Liver (tissue), 9 donors: ENCODE measurements around the gene CNTN5. TPM values are rescaled to one million over a fixed set of nuclear protein-coding genes. Genes with fewer than 3 reads are reported as not detected.

Experiments
- DNase-seq: peaks from one replicate; pipeline ENCODE4 v3.0.0-alpha.2; 2017; ENCODE audit warnings: low spot score
- H3K27ac ChIP-seq, 2 donors: one replicate each; pipeline ENCODE4 v1.7.0; 2013; ENCODE audit warnings: inconsistent platforms in 2 of 2, low read length in 2 of 2, control low read depth in 1 of 2, low read depth in 1 of 2, mild to moderate bottlenecking in 1 of 2
- H3K27me3 ChIP-seq, 4 donors: one replicate each; pipeline versions ENCODE4 v1.6.1 to v1.7.0; 2013; ENCODE audit warnings: low read length in 3 of 4, inconsistent platforms in 1 of 4, mild to moderate bottlenecking in 1 of 4, moderate library complexity in 1 of 4; ENCODE audit not compliant: control insufficient read depth in 4 of 4, insufficient read depth in 4 of 4
- H3K36me3 ChIP-seq, 4 donors: one replicate each; pipeline versions ENCODE4 v1.6.1 to v1.7.0; 2013; ENCODE audit warnings: low read length in 3 of 4, mild to moderate bottlenecking in 3 of 4, low read depth in 1 of 4, moderate library complexity in 1 of 4; ENCODE audit not compliant: control insufficient read depth in 4 of 4, insufficient read depth in 3 of 4
- H3K4me1 ChIP-seq, 4 donors: one replicate each; pipeline versions ENCODE4 v1.6.1 to v1.7.0; 2013; ENCODE audit warnings: low read length in 3 of 4, mild to moderate bottlenecking in 3 of 4, moderate library complexity in 1 of 4; ENCODE audit not compliant: control insufficient read depth in 4 of 4, insufficient read depth in 4 of 4
- H3K4me3 ChIP-seq, 3 donors: one replicate each; pipeline versions ENCODE4 v1.6.1 to v1.7.0; 2013; ENCODE audit warnings: low read length in 3 of 3, control low read depth in 1 of 3, low read depth in 1 of 3, mild to moderate bottlenecking in 1 of 3
- H3K9ac ChIP-seq, 2 donors: one replicate each; pipeline ENCODE4 v1.7.0; 2013; ENCODE audit warnings: low read length in 2 of 2, mild to moderate bottlenecking in 2 of 2, moderate library complexity in 2 of 2, control low read depth in 1 of 2, low read depth in 1 of 2
- H3K9me3 ChIP-seq, 4 donors: one replicate each; pipeline versions ENCODE4 v1.6.1 to v1.7.0; 2013; ENCODE audit warnings: low read length in 3 of 4; ENCODE audit not compliant: control insufficient read depth in 4 of 4
- ATF3 ChIP-seq: IDR thresholded peaks from 2 replicates; pipeline ENCODE4 v1.6.1; 2016; ENCODE audit warnings: antibody characterized with exemption
- CTCF ChIP-seq: fragments of 150-350 bp; IDR thresholded peaks from 2 replicates; pipeline ENCODE4 v1.5.1; 2017; ENCODE audit warnings: improper control_type of control experiment, low read depth, low read length; ENCODE audit not compliant: missing input control
- EGR1 ChIP-seq, 2 donors: IDR thresholded peaks; 2 replicates each; pipeline ENCODE4 v1.6.1; 2016 to 2018; ENCODE audit warnings: antibody characterized with exemption in 2 of 2, low read depth in 2 of 2
- FOXA1 ChIP-seq: IDR thresholded peaks from 2 replicates; pipeline ENCODE4 v1.6.1; 2016; ENCODE audit warnings: antibody characterized with exemption
- FOXA2 ChIP-seq: IDR thresholded peaks from 2 replicates; pipeline ENCODE4 v1.6.1; 2016; ENCODE audit warnings: antibody characterized with exemption
- GABPA ChIP-seq, 2 donors: IDR thresholded peaks in 1 of 2; conservative IDR thresholded peaks in 1 of 2; 2 replicates each; pipeline ENCODE4 v1.6.1; 2016; ENCODE audit warnings: antibody characterized with exemption in 2 of 2, mild to moderate bottlenecking in 1 of 2, moderate library complexity in 1 of 2
- HNF4A ChIP-seq, 2 donors: conservative IDR thresholded peaks; 2 replicates each; pipeline ENCODE4 v1.6.1; 2016; ENCODE audit warnings: antibody characterized with exemption in 2 of 2, mild to moderate bottlenecking in 2 of 2
- HNF4G ChIP-seq: IDR thresholded peaks from 2 replicates; pipeline ENCODE4 v1.6.1; 2016; ENCODE audit warnings: antibody characterized with exemption
- JUND ChIP-seq, 2 donors: IDR thresholded peaks; 2 replicates each; pipeline ENCODE4 v1.6.1; 2016; ENCODE audit warnings: antibody characterized with exemption in 2 of 2
- MAX ChIP-seq: IDR thresholded peaks from 2 replicates; pipeline ENCODE4 v1.6.1; 2016; ENCODE audit warnings: antibody characterized with exemption
- NR2F2 ChIP-seq: IDR thresholded peaks from 2 replicates; pipeline ENCODE4 v1.6.1; 2016; ENCODE audit warnings: antibody characterized with exemption
- RAD21 ChIP-seq, 2 donors: IDR thresholded peaks; 2 replicates each; pipeline ENCODE4 v1.6.1; 2016; ENCODE audit warnings: antibody characterized with exemption in 2 of 2, mild to moderate bottlenecking in 2 of 2
- REST ChIP-seq: IDR thresholded peaks from 2 replicates; pipeline ENCODE4 v1.6.1; 2016; ENCODE audit warnings: antibody characterized with exemption, mild to moderate bottlenecking
- SP1 ChIP-seq: IDR thresholded peaks from 2 replicates; pipeline ENCODE4 v1.6.1; 2018; ENCODE audit warnings: antibody characterized with exemption, mild to moderate bottlenecking
- TAF1 ChIP-seq: conservative IDR thresholded peaks from 2 replicates; pipeline ENCODE4 v1.6.1; 2016; ENCODE audit warnings: antibody characterized with exemption, mild to moderate bottlenecking
- YY1 ChIP-seq: IDR thresholded peaks from 2 replicates; pipeline ENCODE4 v1.6.1; 2016; ENCODE audit warnings: antibody characterized with exemption, mild to moderate bottlenecking
- ZBTB33 ChIP-seq: IDR thresholded peaks from 2 replicates; pipeline ENCODE4 v1.6.1; 2016; ENCODE audit warnings: antibody characterized with exemption
- WGBS: extraction: QIAGEN DNeasy Blood & Tissue Kit; methylation state at CpG from one replicate; pipeline ENCODE4 v1.1.7; 2013; 5-methylcytosine and 5-hydroxymethylcytosine counted together
- polyA plus RNA-seq, 2 donors: library from polyadenylated mRNA; stranded (reverse) in 1 of 2; unstranded in 1 of 2; fragments of 200-250 nt in 1 of 2; fragments of >200 nt in 1 of 2; fragmentation: Nextera tagmentation in 1 of 2; extraction: Ambion mirVana in 1 of 2; gene quantifications; one replicate each; pipeline versions ENCODE4 v1.2.1 to v1.2.3, GENCODE V29; 2013 to 2015
- total RNA-seq, 2 donors: library from RNA; depleted of rRNA; stranded (reverse); fragments of >200 nt; gene quantifications; one replicate each; pipeline ENCODE4 v1.2.3, GENCODE V29; 2014
- donor health status: healthy.
- donor health status: healthy.
- donor health status: healthy.
- donor health status: healthy.
- donor health status: healthy.

CNTN5 gene
- total and polyA plus RNA-seq, 4 donors, result 0.01 to 0.08 (median 0.04) TPM

GRCh38 chr11:100093698-100094097, 1072.9 kb downstream of the CNTN5 start:
- no peak for DNase-seq
- 65% methylated on average over 2 of the region's 2 CpGs for WGBS
- no peaks in the 10 kb centered on the region for H3K36me3 ChIP-seq
- H3K27me3 ChIP-seq, result no peaks in the 10 kb centered on the region
- H3K4me3 ChIP-seq, result no peak overlapping the region
- H3K9me3 ChIP-seq, result no peaks in the 10 kb centered on the region
- H3K4me1 ChIP-seq, result no peaks in the 10 kb centered on the region
- TF ChIP-seq SP1 (no peak), RAD21 (IDR thresholded peaks at IDR 0.05) (no peak), ZBTB33 (no peak), REST (no peak), JUND (IDR thresholded peaks at IDR 0.05) (no peak), GABPA (IDR thresholded peaks at IDR 0.05 in 1 of 2, conservative IDR thresholded peaks at IDR 0.05 in 1 of 2) (no peak), MAX (no peak), FOXA1 (no peak), HNF4G (no peak), TAF1 (no peak), YY1 (no peak), CTCF (no peak)
- H3K9ac ChIP-seq, result no peak overlapping the region
- H3K27ac ChIP-seq, result no peak overlapping the region

- Histone ChIP-seq H3K9ac (no peak overlapping the region), H3K27ac (no peak overlapping the region), H3K9me3 (no peaks in the 10 kb centered on the region), H3K36me3 (no peaks in the 10 kb centered on the region), H3K4me3 (no peak overlapping the region), H3K27me3 (no peaks in the 10 kb centered on the region), H3K4me1 (no peaks in the 10 kb centered on the region)
- WGBS, result 60% methylated on average over 4 of the region's 4 CpGs
- DNase-seq, result no peak
- TF ChIP-seq CTCF (no peak), MAX (no peak), FOXA1 (no peak), SP1 (no peak), ATF3 (no peak), HNF4A (conservative IDR thresholded peaks at IDR 0.05) (no peak), RAD21 (IDR thresholded peaks at IDR 0.05) (no peak), GABPA (IDR thresholded peaks at IDR 0.05 in 1 of 2, conservative IDR thresholded peaks at IDR 0.05 in 1 of 2) (no peak), HNF4G (no peak), TAF1 (no peak), FOXA2 (no peak), NR2F2 (no peak), EGR1 (IDR thresholded peaks at IDR 0.05; ENCODE audit: low read depth in 2 of 2) (no peak), YY1 (no peak), JUND (IDR thresholded peaks at IDR 0.05) (no peak), ZBTB33 (no peak)
Measured at GRCh38 chr11:100094121-100094865, 1073.5 kb downstream of the CNTN5 start.
